ENCODE results near the gene PRSS50.

- no peak for TF ChIP-seq CTCF (conservative IDR thresholded peaks at IDR 0.05)
- no peak for TF ChIP-seq ZFX (IDR thresholded peaks at IDR 0.05)
Measured at GRCh38 chr3:46682974-46683373, 34.7 kb downstream of the PRSS50 start.
